ENCODE data around the gene SH3BGRL. TPM values are rescaled to one million over a fixed set of nuclear protein-coding genes. Genes with fewer than 3 reads are reported as not detected.

SH3BGRL gene
- total RNA-seq, 1 experiment from 2014 or later, result 32.1 TPM

DNA sequence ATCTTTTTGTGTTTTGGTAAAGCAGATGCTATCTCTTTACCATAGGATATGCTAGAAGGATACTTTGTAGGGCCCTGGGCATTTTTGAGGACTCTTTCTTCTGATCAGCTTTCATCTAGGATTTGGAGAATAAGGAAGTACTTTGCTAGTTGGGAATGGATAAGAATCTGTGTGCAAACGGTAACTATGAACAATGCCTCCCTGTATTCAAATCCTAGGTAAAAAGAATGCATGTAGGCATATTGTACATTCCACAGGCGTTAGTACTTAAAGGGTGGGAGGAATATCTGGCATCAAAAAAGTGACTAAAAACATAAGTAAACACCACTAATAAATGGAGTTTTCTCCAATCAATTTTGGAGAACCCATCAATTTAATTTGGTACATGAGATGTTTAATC lies 59.7 kb downstream of the SH3BGRL start:
- Histone ChIP-seq H3K27me3 (replicated peaks; ENCODE audit: control insufficient read depth, insufficient read depth, low read length) (no peaks in the 10 kb centered on the region), H3K4me3 (ENCODE audit: low read depth, low read length) (no peak overlapping the region), H3K9me3 (no peaks in the 10 kb centered on the region), H3K4me1 (no peaks in the 10 kb centered on the region), H3K36me3 (ENCODE audit: control insufficient read depth, insufficient read depth, low read length) (no peaks in the 10 kb centered on the region)
- no peaks in the 10 kb centered on the region for H3K36me3 Mint-ChIP-seq (ENCODE audit: insufficient read depth, unreplicated experiment)
- H3K4me1 Mint-ChIP-seq (ENCODE audit: low read depth, unreplicated experiment), result no peaks in the 10 kb centered on the region
- H3K9me3 Mint-ChIP-seq (ENCODE audit: unreplicated experiment), result no peaks in the 10 kb centered on the region
- BruUV-seq (replicated peaks), result no TSS peak
- ChIA-PET CTCF (no interaction called here), POLR2A (no interaction called here)
- no peak overlapping the region for H3K4me3 Mint-ChIP-seq (ENCODE audit: unreplicated experiment)
- no peaks in the 10 kb centered on the region for H3K27me3 Mint-ChIP-seq (ENCODE audit: insufficient read depth, unreplicated experiment)
- H3K27ac Mint-ChIP-seq (ENCODE audit: unreplicated experiment), result no peak overlapping the region
- TF ChIP-seq, protein P1, sequence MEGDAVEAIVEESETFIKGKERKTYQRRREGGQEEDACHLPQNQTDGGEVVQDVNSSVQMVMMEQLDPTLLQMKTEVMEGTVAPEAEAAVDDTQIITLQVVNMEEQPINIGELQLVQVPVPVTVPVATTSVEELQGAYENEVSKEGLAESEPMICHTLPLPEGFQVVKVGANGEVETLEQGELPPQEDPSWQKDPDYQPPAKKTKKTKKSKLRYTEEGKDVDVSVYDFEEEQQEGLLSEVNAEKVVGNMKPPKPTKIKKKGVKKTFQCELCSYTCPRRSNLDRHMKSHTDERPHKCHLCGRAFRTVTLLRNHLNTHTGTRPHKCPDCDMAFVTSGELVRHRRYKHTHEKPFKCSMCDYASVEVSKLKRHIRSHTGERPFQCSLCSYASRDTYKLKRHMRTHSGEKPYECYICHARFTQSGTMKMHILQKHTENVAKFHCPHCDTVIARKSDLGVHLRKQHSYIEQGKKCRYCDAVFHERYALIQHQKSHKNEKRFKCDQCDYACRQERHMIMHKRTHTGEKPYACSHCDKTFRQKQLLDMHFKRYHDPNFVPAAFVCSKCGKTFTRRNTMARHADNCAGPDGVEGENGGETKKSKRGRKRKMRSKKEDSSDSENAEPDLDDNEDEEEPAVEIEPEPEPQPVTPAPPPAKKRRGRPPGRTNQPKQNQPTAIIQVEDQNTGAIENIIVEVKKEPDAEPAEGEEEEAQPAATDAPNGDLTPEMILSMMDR (IDR thresholded peaks at IDR 0.05; ENCODE audit: insufficient read depth in 1 of 2, low read depth in 1 of 2, low read length in 1 of 2, severe bottlenecking in 1 of 2, unreplicated experiment in 1 of 2), result no peak
- intact Hi-C loops (cut with micrococcal nuclease; ENCODE audit: unreplicated experiment), result no loop called here
- no peak for DNase-seq

DNA sequence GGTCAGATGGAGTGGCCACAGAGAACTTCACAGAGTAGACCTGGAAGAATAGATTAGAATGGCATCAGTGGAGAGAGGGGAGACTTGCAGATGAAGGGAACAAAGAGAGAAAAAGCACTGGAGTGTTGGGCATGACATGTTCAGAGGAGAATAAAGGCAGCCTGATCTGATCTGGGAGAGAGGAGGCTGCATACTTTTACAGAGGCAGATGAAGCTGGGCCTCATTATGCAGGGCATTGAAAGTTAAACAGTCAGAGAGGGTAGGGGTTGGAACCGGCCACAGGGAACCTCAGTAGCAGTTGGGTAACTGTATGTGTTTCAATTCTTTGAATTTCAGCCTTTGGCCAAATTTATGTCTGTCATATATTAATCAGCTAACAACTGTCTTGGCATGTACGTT lies 61.2 kb downstream of the SH3BGRL start:
- Mint-ChIP-seq H3K27me3 (ENCODE audit: insufficient read depth, unreplicated experiment) (no peaks in the 10 kb centered on the region), H3K36me3 (ENCODE audit: insufficient read depth, unreplicated experiment) (no peaks in the 10 kb centered on the region), H3K4me3 (ENCODE audit: unreplicated experiment) (no peak overlapping the region), H3K9me3 (ENCODE audit: unreplicated experiment) (peaks cover 4% of the 10 kb centered on the region), H3K27ac (ENCODE audit: unreplicated experiment) (no peak overlapping the region), H3K4me1 (ENCODE audit: low read depth, unreplicated experiment) (no peaks in the 10 kb centered on the region)
- intact Hi-C loops (cut with micrococcal nuclease; ENCODE audit: unreplicated experiment), result no loop called here
- Histone ChIP-seq H3K36me3 (ENCODE audit: control insufficient read depth, insufficient read depth, low read length) (no peaks in the 10 kb centered on the region), H3K27me3 (replicated peaks; ENCODE audit: control insufficient read depth, insufficient read depth, low read length) (no peaks in the 10 kb centered on the region), H3K4me3 (ENCODE audit: low read depth, low read length) (no peak overlapping the region), H3K9me3 (no peaks in the 10 kb centered on the region), H3K4me1 (no peaks in the 10 kb centered on the region)
- no peak for DNase-seq
- BruUV-seq (replicated peaks), result no TSS peak
- TF ChIP-seq, protein P1 (IDR thresholded peaks at IDR 0.05; ENCODE audit: insufficient read depth in 1 of 2, low read depth in 1 of 2, low read length in 1 of 2, severe bottlenecking in 1 of 2, unreplicated experiment in 1 of 2), result no peak
- CTCF ChIA-PET, result no interaction called here
- POLR2A ChIA-PET, result no interaction called here

DNA sequence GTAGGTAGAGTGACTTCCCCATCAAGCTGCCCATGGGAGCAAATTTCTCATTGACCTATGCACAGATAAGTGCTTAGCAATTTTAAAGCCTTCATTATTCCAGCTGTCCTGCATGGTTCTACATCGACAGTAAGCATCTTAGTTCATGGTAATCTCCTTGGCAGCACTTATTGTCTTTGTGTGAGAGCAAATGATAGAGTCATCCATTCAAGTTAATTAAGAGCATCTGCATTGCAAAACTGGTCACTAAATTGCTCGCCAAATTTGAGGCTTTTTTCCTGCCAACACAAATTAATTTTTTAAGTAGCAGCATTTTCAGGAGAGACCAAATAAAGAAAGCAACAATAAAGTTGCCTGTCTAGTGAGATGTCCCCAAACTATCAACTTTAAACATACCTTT lies 76.7 kb downstream of the SH3BGRL start:
- H3K27me3 Mint-ChIP-seq (ENCODE audit: insufficient read depth, unreplicated experiment), result no peaks in the 10 kb centered on the region
- H3K4me3 Mint-ChIP-seq (ENCODE audit: unreplicated experiment), result no peak overlapping the region
- H3K36me3 ChIP-seq (ENCODE audit: control insufficient read depth, insufficient read depth, low read length), result no peaks in the 10 kb centered on the region
- no peaks in the 10 kb centered on the region for H3K4me1 Mint-ChIP-seq (ENCODE audit: low read depth, unreplicated experiment)
- intact Hi-C loops (cut with micrococcal nuclease; ENCODE audit: unreplicated experiment), result no loop called here
- CTCF ChIA-PET, result no interaction called here
- POLR2A ChIA-PET, result no interaction called here
- H3K9me3 ChIP-seq, result no peaks in the 10 kb centered on the region
- H3K4me3 ChIP-seq (ENCODE audit: low read depth, low read length), result no peak overlapping the region
- no peaks in the 10 kb centered on the region for H3K27me3 ChIP-seq (replicated peaks; ENCODE audit: control insufficient read depth, insufficient read depth, low read length)
- no peaks in the 10 kb centered on the region for H3K9me3 Mint-ChIP-seq (ENCODE audit: unreplicated experiment)
- H3K36me3 Mint-ChIP-seq (ENCODE audit: insufficient read depth, unreplicated experiment), result no peaks in the 10 kb centered on the region
- H3K27ac Mint-ChIP-seq (ENCODE audit: unreplicated experiment), result no peak overlapping the region
- no peak for DNase-seq
- H3K4me1 ChIP-seq, result no peaks in the 10 kb centered on the region
- TF ChIP-seq, protein P1 (IDR thresholded peaks at IDR 0.05; ENCODE audit: insufficient read depth in 1 of 2, low read depth in 1 of 2, low read length in 1 of 2, severe bottlenecking in 1 of 2, unreplicated experiment in 1 of 2), result no peak
- BruUV-seq (replicated peaks), result no TSS peak

All from Caco-2 (cell line).